Measurements from ENCODE around the gene PARVB.
"Not testable (repeated sequence)": the region's sequence is repeated elsewhere in the genome, so short reads cannot be mapped to it uniquely, and the experiment has no call there.

Gene PARVB

GRCh38 chr22:44003405-44004103 lies 20.5 kb upstream of the PARVB start:
- no peak for DNase-seq (ENCODE audit: low spot score)
- H3K4me3 ChIP-seq = no peak overlapping the region
- no peak overlapping the region for H3K27ac ChIP-seq
- TF ChIP-seq, protein P1, sequence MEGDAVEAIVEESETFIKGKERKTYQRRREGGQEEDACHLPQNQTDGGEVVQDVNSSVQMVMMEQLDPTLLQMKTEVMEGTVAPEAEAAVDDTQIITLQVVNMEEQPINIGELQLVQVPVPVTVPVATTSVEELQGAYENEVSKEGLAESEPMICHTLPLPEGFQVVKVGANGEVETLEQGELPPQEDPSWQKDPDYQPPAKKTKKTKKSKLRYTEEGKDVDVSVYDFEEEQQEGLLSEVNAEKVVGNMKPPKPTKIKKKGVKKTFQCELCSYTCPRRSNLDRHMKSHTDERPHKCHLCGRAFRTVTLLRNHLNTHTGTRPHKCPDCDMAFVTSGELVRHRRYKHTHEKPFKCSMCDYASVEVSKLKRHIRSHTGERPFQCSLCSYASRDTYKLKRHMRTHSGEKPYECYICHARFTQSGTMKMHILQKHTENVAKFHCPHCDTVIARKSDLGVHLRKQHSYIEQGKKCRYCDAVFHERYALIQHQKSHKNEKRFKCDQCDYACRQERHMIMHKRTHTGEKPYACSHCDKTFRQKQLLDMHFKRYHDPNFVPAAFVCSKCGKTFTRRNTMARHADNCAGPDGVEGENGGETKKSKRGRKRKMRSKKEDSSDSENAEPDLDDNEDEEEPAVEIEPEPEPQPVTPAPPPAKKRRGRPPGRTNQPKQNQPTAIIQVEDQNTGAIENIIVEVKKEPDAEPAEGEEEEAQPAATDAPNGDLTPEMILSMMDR (IDR thresholded peaks at IDR 0.05) = no peak

GRCh38 chr22:44004104-44004460 lies 20.0 kb upstream of the PARVB start:
- Histone ChIP-seq H3K4me3 (no peak overlapping the region), H3K27ac (no peak overlapping the region)
- TF ChIP-seq, protein P1 (IDR thresholded peaks at IDR 0.05) = no peak
- no peak for DNase-seq (ENCODE audit: low spot score)

DNA sequence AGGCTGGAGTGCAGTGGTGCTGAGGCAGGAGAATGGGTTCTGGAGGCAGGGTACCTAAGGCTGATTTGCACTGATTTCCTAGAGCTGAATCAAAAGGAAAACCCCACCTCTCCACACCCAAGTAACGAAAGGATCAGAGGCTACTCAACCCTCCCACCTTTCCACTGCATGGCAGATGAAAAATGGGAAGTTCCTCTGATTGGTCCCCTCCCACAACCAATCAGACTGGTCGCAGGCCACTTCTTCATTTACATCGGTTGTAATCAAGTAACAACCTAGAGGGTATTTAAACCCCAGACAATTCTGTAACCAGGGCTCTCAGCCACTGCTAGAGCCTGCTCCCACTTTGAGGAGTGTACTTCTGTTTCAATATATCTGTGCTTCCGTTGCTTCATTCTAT lies 18.6 kb upstream of the PARVB start:
- DNase-seq (ENCODE audit: low spot score) = no peak
- H3K27ac ChIP-seq = no peak overlapping the region
- H3K4me3 ChIP-seq = no peak overlapping the region
- TF ChIP-seq, protein P1 (IDR thresholded peaks at IDR 0.05) = no peak

DNA sequence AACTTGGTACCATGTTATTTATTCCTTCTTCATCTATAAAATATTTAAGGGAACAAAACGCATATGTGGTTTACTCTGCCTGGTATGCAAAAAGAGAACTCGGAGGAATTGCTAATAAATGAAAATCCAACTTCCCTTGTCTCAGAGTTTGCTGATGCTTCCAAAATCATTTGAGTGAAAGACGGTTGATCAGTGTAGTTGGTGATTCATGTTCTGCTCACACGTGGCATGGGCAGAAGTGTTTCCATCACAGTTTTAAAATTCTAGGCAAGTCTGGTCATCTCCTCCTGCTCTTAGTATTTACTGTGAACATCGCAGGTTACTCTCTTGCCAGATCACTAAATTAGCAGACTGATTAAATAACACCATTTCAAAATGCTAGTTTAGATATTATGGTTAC lies 11.9 kb upstream of the PARVB start:
- no peak for DNase-seq (ENCODE audit: low spot score)
- TF ChIP-seq, protein P1 (IDR thresholded peaks at IDR 0.05) = no peak
- Histone ChIP-seq H3K4me3 (no peak overlapping the region), H3K27ac (peak overlapping the region in 1 of 2 donors; percentile 70)

DNA sequence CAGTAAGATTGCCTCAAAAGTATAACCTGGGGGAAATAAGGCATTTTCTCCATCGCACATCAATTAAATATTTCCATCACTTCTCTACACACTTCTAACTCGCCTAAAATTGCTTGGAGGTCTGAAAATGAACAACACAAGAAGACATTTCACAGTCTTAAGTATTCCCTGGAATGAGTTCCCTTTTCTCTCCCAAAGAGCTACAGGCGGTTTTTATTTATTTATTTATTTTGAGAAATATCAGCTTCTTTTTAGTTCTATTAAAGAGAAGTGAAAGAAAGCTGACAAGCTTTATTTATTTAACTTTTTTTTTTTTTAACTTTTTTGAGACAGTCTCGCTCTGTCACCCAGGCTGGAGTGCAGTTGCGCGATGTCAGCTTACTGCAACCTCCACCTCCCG lies 11.5 kb upstream of the PARVB start:
- TF ChIP-seq, protein P1 (IDR thresholded peaks at IDR 0.05) = no peak
- Histone ChIP-seq H3K4me3 (no peak overlapping the region), H3K27ac (peak overlapping the region in 1 of 2 donors; percentile 70)
- DNase-seq (ENCODE audit: low spot score) = no peak

GRCh38 chr22:44014241-44014640 lies 9.9 kb upstream of the PARVB start:
- Histone ChIP-seq H3K4me3 (no peak overlapping the region), H3K27ac (no peak overlapping the region)
- TF ChIP-seq, protein P1 (IDR thresholded peaks at IDR 0.05) = no peak
- DNase-seq (ENCODE audit: low spot score) = no peak

DNA sequence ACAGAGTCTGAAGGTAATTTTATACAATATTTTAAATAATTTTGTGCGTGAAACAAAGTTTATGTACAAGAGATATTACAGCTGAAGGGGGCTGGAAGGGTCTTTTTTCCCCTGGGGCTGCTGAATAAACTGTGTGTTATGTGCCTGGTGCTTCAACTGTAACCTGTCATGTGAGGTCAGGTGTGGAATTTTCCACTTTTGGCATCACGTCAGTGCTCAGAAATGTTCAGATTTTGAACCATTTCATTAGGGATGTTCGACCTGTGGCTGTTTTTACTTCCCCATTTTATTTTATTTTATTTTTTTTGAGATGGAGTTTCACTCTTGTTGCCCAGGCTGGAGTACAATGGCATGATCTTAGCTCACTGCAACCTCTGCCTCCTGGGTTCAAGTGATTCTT lies 7.5 kb upstream of the PARVB start:
- DNase-seq (ENCODE audit: low spot score) = not testable (repeated sequence)

More for the DNA sequence above, 7.5 kb upstream of the PARVB start:
- not testable (repeated sequence) for H3K4me3 ChIP-seq, H3K27ac ChIP-seq
